Left lobe of liver (tissue), 2 donors: Measurements from ENCODE around the gene CCDC91. TPM values are rescaled to one million over a fixed set of nuclear protein-coding genes. Genes with fewer than 3 reads are reported as not detected.
A peak's percentile ranks its signal among the peaks of the same experiment; 100 is the strongest.

Experiments used
- ATAC-seq: fragments of 200-7000 bp; cut with Tn5 transposase; one replicate; pipeline ENCODE4 v1.9.1; 2020; ENCODE audit warnings: mild to moderate bottlenecking, moderate library complexity
- DNase-seq: peaks from one replicate; pipeline ENCODE4 v3.0.0-alpha.2; 2020; ENCODE audit warnings: low spot score
- total RNA-seq: library from RNA; stranded (reverse); gene quantifications from one replicate; pipeline ENCODE4 v1.2.1, GENCODE V29; 2021
- donor health status: DM: no; HTN: no; CAD: no; lungs with moderate emphysema.
- donor health status: DM: no; HTN: yes; CAD: no.

CCDC91 gene
- total RNA-seq, 1 donor from 2014 or later, result 11.9 TPM

DNA sequence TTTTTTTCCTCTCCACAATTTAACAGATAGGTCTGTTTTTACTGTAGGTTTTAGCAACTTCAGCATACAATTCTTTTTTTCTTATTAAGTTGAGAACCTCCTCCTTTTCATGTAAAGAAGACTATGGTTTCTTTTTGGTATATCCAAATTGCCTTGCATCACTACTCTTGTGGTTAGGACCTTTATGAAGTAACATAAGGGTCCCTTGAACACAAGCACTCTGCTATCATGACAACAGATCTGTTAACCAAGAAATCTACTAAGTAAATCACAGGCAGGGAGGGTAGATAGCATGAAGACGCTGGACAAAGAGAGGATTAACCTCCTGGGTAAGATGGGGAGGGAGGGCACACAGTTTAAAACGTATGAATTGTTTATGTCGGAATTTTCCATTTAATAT is 380.6 kb downstream of the CCDC91 start:
- ATAC-seq, result no peak

GRCh38 chr12:28574746-28575592 is 384.7 kb downstream of the CCDC91 start:
- ATAC-seq, result peak; percentile 93
- DNase-seq, result peak; percentile 82

More for the DNA sequence above, 380.6 kb downstream of the CCDC91 start:
- DNase-seq, result no peak

DNA sequence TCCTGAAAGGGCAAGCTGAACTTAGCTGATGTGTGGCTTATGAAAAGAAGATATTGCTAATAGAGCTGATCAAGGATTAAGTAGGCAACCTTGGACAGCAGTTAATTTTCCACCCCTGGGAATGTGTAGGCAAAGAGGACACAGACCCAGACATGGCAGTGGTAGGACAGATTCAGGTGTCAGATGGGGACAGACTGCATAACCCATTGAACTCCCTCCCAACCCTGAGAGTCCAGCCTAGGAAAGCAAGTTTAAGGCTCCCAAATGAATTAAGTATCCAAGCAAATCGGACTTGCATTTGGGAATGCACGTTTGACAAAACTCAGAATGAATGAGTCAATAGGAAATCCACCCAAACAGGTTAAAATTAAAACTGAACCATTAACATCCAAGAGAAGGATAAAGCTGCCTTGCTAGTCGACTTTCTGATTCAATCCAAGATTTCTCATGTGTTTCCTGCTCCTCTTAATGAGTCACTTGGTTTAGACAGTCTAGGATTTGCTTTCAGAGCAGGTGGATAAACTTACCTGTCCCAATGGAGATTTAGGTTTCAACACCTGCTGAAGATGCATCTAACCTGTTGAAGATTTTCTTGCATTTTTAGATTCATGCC is 385.4 kb downstream of the CCDC91 start:
- ATAC-seq, result peak; percentile 24
- DNase-seq, result no peak

DNA sequence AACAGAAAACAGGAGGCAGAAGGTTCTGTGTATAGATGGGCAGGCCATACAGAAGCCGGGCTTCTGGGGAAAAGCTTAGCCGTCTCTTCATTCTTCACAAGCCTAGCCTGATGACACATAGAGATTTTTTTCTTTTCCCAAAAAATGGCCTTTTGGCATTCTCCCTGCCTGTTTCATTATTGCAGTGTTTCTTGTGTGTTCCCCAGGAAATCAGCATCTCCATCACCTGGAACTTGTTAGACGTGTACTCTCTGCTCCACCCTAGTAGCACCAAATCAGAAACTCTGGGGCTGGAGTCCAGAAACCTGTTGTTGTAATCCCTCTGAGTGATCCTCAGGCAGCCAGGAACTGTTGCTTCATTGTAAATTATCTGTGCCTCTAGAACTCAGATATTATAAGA is 388.1 kb downstream of the CCDC91 start:
- DNase-seq (no peak), ATAC-seq (no peak)

GRCh38 chr12:28578833-28579252 is 388.6 kb downstream of the CCDC91 start:
- DNase-seq (no peak), ATAC-seq (no peak)

DNA sequence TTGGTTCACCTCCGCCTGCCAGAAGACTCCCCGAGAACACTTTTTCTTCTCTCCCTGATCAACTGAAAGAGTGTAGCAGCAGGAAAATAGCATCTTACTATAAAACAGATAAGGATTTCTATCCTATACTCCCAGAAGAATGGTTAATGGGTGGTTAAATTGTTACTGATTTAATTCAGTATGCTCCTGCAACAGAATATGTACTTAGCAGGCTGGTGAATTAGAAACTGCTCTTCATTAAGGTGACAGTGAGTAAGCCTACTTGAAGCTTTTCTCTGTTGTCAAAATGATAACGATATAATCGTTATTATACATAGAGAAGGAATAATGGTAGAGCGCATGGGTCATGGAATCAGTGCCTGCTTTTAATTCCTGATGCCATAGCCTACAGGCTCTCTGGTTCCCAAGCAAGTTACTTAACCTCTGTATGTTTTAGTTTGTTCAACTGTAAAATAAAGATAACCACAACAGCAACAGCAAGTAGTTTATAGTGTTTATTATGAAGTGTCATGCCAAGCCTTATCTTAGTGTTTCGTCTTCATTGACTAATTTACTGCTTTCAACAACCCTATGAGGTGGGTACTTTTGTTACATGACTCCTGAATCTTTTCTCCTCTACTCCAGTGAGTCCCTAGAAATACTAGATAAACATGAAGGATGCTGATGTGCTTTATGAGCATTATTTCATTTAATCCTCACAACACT is 392.6 kb downstream of the CCDC91 start:
- ATAC-seq (no peak), DNase-seq (no peak)

- DNase-seq (no peak), ATAC-seq (no peak)
Observed at GRCh38 chr12:28583701-28584261, 393.5 kb downstream of the CCDC91 start.

GRCh38 chr12:28585146-28585545 is 394.9 kb downstream of the CCDC91 start:
- ATAC-seq (no peak), DNase-seq (no peak)

- ATAC-seq (no peak), DNase-seq (no peak)
Observed at GRCh38 chr12:28586481-28586880, 396.2 kb downstream of the CCDC91 start.

- DNase-seq, result no peak
- no peak for ATAC-seq
Observed at GRCh38 chr12:28591831-28592230, 401.6 kb downstream of the CCDC91 start.

Other genes starting within 250 kb of the CCDC91 start
- gene PTHLH, start 217.7 kb upstream of the CCDC91 start, total RNA-seq, result 0.10 TPM